ENCODE measurements around the gene ABHD17A. TPM values are rescaled to one million over a fixed set of nuclear protein-coding genes. Genes with fewer than 3 reads are reported as not detected.

The ABHD17A gene
- total and polyA plus RNA-seq, 8 donors = 41.3 to 72.7 (median 56.8) TPM

GRCh38 chr19:1841209-1841924 lies 43.9 kb downstream of the ABHD17A start:
- intact Hi-C loops (cut with DNase I) = no loop called here
- no peaks in the 10 kb centered on the region for H3K27me3 ChIP-seq
- peak overlapping the region; percentile 26 to 53 for H3K27ac ChIP-seq
- H3K9me3 ChIP-seq = no peaks in the 10 kb centered on the region
- peaks cover 2 to 89% of the 10 kb centered on the region in 2 donors for H3K4me1 ChIP-seq
- no peak for DNase-seq
- ATAC-seq = no peak
- TF ChIP-seq, protein P1, sequence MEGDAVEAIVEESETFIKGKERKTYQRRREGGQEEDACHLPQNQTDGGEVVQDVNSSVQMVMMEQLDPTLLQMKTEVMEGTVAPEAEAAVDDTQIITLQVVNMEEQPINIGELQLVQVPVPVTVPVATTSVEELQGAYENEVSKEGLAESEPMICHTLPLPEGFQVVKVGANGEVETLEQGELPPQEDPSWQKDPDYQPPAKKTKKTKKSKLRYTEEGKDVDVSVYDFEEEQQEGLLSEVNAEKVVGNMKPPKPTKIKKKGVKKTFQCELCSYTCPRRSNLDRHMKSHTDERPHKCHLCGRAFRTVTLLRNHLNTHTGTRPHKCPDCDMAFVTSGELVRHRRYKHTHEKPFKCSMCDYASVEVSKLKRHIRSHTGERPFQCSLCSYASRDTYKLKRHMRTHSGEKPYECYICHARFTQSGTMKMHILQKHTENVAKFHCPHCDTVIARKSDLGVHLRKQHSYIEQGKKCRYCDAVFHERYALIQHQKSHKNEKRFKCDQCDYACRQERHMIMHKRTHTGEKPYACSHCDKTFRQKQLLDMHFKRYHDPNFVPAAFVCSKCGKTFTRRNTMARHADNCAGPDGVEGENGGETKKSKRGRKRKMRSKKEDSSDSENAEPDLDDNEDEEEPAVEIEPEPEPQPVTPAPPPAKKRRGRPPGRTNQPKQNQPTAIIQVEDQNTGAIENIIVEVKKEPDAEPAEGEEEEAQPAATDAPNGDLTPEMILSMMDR (IDR thresholded peaks at IDR 0.05) = no peak
- H3K4me3 ChIP-seq = peak overlapping the region in 1 of 2 donors; percentile 21
- H3K36me3 ChIP-seq = peaks cover 0 to 23% of the 10 kb centered on the region in 2 donors

- peaks cover 0 to 21% of the 10 kb centered on the region in 2 donors for H3K36me3 ChIP-seq
- DNase-seq = no peak
- TF ChIP-seq, protein P1 (IDR thresholded peaks at IDR 0.05) = no peak
- ATAC-seq = no peak
- intact Hi-C loops (cut with DNase I) = no loop called here
- H3K4me1 ChIP-seq = peaks cover 0 to 82% of the 10 kb centered on the region in 2 donors
- H3K4me3 ChIP-seq = peak overlapping the region in 1 of 2 donors; percentile 21
- H3K9me3 ChIP-seq = no peaks in the 10 kb centered on the region
- H3K27me3 ChIP-seq = no peaks in the 10 kb centered on the region
- H3K27ac ChIP-seq = peak overlapping the region; percentile 26 to 67
These were observed 44.7 kb downstream of the ABHD17A start for GRCh38 chr19:1840541-1841115.

GRCh38 chr19:1839658-1840540 lies 45.4 kb downstream of the ABHD17A start:
- no peaks in the 10 kb centered on the region for H3K27me3 ChIP-seq
- TF ChIP-seq, protein P1 (IDR thresholded peaks at IDR 0.05) = no peak
- H3K27ac ChIP-seq = peak overlapping the region; percentile 13 to 67
- DNase-seq (no peak), ATAC-seq (no peak)
- H3K9me3 ChIP-seq = no peaks in the 10 kb centered on the region
- H3K36me3 ChIP-seq = peaks cover 0 to 14% of the 10 kb centered on the region in 2 donors
- peaks cover 0 to 74% of the 10 kb centered on the region in 2 donors for H3K4me1 ChIP-seq
- intact Hi-C loops (cut with DNase I) = no loop called here
- H3K4me3 ChIP-seq = no peak overlapping the region

GRCh38 chr19:1837625-1838105 lies 47.6 kb downstream of the ABHD17A start:
- DNase-seq (no peak), ATAC-seq (peak; percentile 65)
- TF ChIP-seq, protein P1 (IDR thresholded peaks at IDR 0.05) = peak; percentile 83 to 91

More at GRCh38 chr19:1837625-1838105, 47.6 kb downstream of the ABHD17A start:
- Histone ChIP-seq H3K27me3 (no peaks in the 10 kb centered on the region), H3K4me3 (no peak overlapping the region), H3K27ac (no peak overlapping the region), H3K36me3 (peaks cover 0 to 7% of the 10 kb centered on the region in 2 donors), H3K9me3 (no peaks in the 10 kb centered on the region), H3K4me1 (peaks cover 6 to 65% of the 10 kb centered on the region in 2 donors)
- intact Hi-C loops (cut with DNase I) = no loop called here
